Measurements from ENCODE around the gene HTR3B. TPM values are rescaled to one million over a fixed set of nuclear protein-coding genes. Genes with fewer than 3 reads are reported as not detected.
A peak's percentile ranks its signal among the peaks of the same experiment; 100 is the strongest.
"Not testable (repeated sequence)": the region's sequence is repeated elsewhere in the genome, so short reads cannot be mapped to it uniquely, and the experiment has no call there.

HTR3B gene
- total and polyA plus RNA-seq, 2 donors (not counting 1 experiment from before 2014, with no cell fraction given), result not detected

GRCh38 chr11:113908098-113908497, 3.5 kb downstream of the HTR3B start:
- no peak overlapping the region for H3K4me2 ChIP-seq (replicated peaks; ENCODE audit: low read depth, low read length, poor library complexity, severe bottlenecking)
- ChIA-PET CTCF (interaction anchor here (1.4 to 7.4 kb wide), 6 partner anchors 12 to 353 kb away, joined by 4 to 52 read pairs (median 5); no protein-coding TSS in a partner anchor), POLR2A (interaction anchor here (1.3 kb wide), 1 partner anchor 68 kb away, joined by 3 read pairs; no protein-coding TSS in a partner anchor)
- no peaks in the 10 kb centered on the region for H3K27me3 Mint-ChIP-seq
- H3K27me3 ChIP-seq (replicated peaks in 1 of 4; ENCODE audit: control extremely low read depth in 1 of 4, control insufficient read depth in 3 of 4, insufficient read depth in 4 of 4, low read length in 3 of 4), result no peaks in the 10 kb centered on the region
- H3K9me3 ChIP-seq (ENCODE audit: control extremely low read depth in 1 of 3, control insufficient read depth in 2 of 3, insufficient read depth in 1 of 3, low read length in 2 of 3), result peaks cover 0 to 1% (median 0%) of the 10 kb centered on the region in 3 donors
- H3K4me1 Mint-ChIP-seq, result peaks cover 1% of the 10 kb centered on the region
- no peaks in the 10 kb centered on the region for H3K36me3 ChIP-seq (replicated peaks in 1 of 2; ENCODE audit: control extremely low read depth in 1 of 2, control insufficient read depth in 1 of 2, extremely low read depth in 1 of 2, insufficient read depth in 2 of 2, low read length in 1 of 2)
- H3K4me3 Mint-ChIP-seq, result peak overlapping the region; percentile 8
- no peak for TF ChIP-seq EZH2 (IDR thresholded peaks at IDR 0.05; ENCODE audit: borderline replicate concordance, insufficient read depth, low read depth, low read length, poor library complexity, severe bottlenecking)
- no peak for TF ChIP-seq CTCF (IDR thresholded peaks at IDR 0.05)
- intact Hi-C loops (cut with micrococcal nuclease), result no loop called here
- no peak overlapping the region for H3K9ac ChIP-seq (ENCODE audit: low read length)
- DNase-seq (no peak), ATAC-seq (ENCODE audit: low read depth) (no peak)
- H3K4me3 ChIP-seq (ENCODE audit: control extremely low read depth in 1 of 5, extremely low read depth in 1 of 5, insufficient read depth in 1 of 5, low read depth in 2 of 5, low read length in 4 of 5), result no peak overlapping the region
- WGBS (ENCODE audit: insufficient coverage), result 78% methylated on average over 7 of the region's 9 CpGs
- no peaks in the 10 kb centered on the region for H4K20me1 ChIP-seq (ENCODE audit: control insufficient read depth, insufficient read depth, low read length, poor library complexity, severe bottlenecking)
- H3K79me2 ChIP-seq (ENCODE audit: control insufficient read depth, insufficient read depth, low read length), result no peaks in the 10 kb centered on the region
- H3K27ac Mint-ChIP-seq, result no peak overlapping the region
- no peaks in the 10 kb centered on the region for H3K4me1 ChIP-seq (ENCODE audit: control insufficient read depth in 2 of 2, insufficient read depth in 2 of 2, low read length in 2 of 2)
- H3K9me3 Mint-ChIP-seq (ENCODE audit: insufficient read depth), result no peaks in the 10 kb centered on the region
- no peak overlapping the region for H2AFZ ChIP-seq (ENCODE audit: insufficient read depth, low read depth, low read length, poor library complexity, severe bottlenecking)
- no peak overlapping the region for H3K27ac ChIP-seq (ENCODE audit: low read length in 2 of 2)

DNA sequence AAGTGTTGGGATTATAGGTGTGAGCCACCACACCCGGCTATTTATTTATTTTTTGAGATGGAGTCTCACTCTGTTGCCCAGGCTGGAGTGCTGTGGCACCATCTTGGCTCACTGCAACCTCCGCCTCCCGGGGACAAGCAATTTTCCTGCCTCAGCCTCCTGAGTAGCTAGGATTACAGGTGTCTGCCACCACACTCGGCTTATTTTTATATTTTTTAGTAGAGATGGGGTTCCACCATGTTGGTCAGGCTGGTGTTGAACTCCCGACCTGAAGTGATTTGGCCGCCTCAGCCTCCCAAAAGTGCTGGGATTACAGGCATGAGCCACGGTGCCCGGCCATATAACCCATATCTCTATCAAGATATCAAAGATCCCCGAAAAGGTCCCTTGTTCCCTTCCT, 6.9 kb downstream of the HTR3B start:
- H2AFZ ChIP-seq (ENCODE audit: insufficient read depth, low read depth, low read length, poor library complexity, severe bottlenecking); DNase-seq; H3K9ac ChIP-seq (ENCODE audit: low read length); H3K36me3 ChIP-seq (replicated peaks in 1 of 2; ENCODE audit: control extremely low read depth in 1 of 2, control insufficient read depth in 1 of 2, extremely low read depth in 1 of 2, insufficient read depth in 2 of 2, low read length in 1 of 2); H3K4me3 Mint-ChIP-seq; H3K27ac ChIP-seq (ENCODE audit: low read length in 2 of 2); H3K4me1 Mint-ChIP-seq; H3K27ac Mint-ChIP-seq; H3K4me3 ChIP-seq (ENCODE audit: control extremely low read depth in 1 of 5, extremely low read depth in 1 of 5, insufficient read depth in 1 of 5, low read depth in 2 of 5, low read length in 4 of 5); H3K27me3 ChIP-seq (replicated peaks in 1 of 4; ENCODE audit: control extremely low read depth in 1 of 4, control insufficient read depth in 3 of 4, insufficient read depth in 4 of 4, low read length in 3 of 4); POLR2A ChIA-PET; H3K9me3 Mint-ChIP-seq (ENCODE audit: insufficient read depth); H3K9me3 ChIP-seq (ENCODE audit: control extremely low read depth in 1 of 3, control insufficient read depth in 2 of 3, insufficient read depth in 1 of 3, low read length in 2 of 3); H4K20me1 ChIP-seq (ENCODE audit: control insufficient read depth, insufficient read depth, low read length, poor library complexity, severe bottlenecking); intact Hi-C loops (cut with micrococcal nuclease); H3K4me1 ChIP-seq (ENCODE audit: control insufficient read depth in 2 of 2, insufficient read depth in 2 of 2, low read length in 2 of 2); H3K79me2 ChIP-seq (ENCODE audit: control insufficient read depth, insufficient read depth, low read length); H3K27me3 Mint-ChIP-seq; ATAC-seq (ENCODE audit: low read depth); H3K4me2 ChIP-seq (replicated peaks; ENCODE audit: low read depth, low read length, poor library complexity, severe bottlenecking): not testable (repeated sequence)
- CTCF ChIA-PET, result interaction anchor here (1.0 to 7.4 kb wide), 4 partner anchors 10 to 349 kb away, joined by 3 to 52 read pairs (median 4); no protein-coding TSS in a partner anchor
- no CpG with 5 or more reads among the region's 9 CpGs for WGBS (ENCODE audit: insufficient coverage)

Data from B cell (primary cell).